ENCODE results near the gene PRELID1.

Gene PRELID1

GRCh38 chr5:177261510-177261909 is 42.1 kb upstream of the PRELID1 start:
- H3K27me3 ChIP-seq (ENCODE audit: low read length): no peaks in the 10 kb centered on the region
- H3K9me3 ChIP-seq (ENCODE audit: insufficient read depth, low read length): no peaks in the 10 kb centered on the region
- no peaks in the 10 kb centered on the region for H3K9me2 ChIP-seq (replicated peaks; ENCODE audit: insufficient read depth, low read length)
- no peak overlapping the region for H2AFZ ChIP-seq (ENCODE audit: low read depth, low read length, severe bottlenecking)
- no peak overlapping the region for H3K4me3 ChIP-seq (ENCODE audit: insufficient read depth, low read length, poor library complexity, severe bottlenecking)
- peaks cover 30% of the 10 kb centered on the region for H3K36me3 ChIP-seq (ENCODE audit: low read length)
- TF ChIP-seq CTCF (IDR thresholded peaks at IDR 0.05; ENCODE audit: insufficient read depth, low read length, poor library complexity, severe bottlenecking): no peak
- no peaks in the 10 kb centered on the region for H3F3A ChIP-seq (ENCODE audit: insufficient read depth)
- no peak overlapping the region for H3K27ac ChIP-seq (ENCODE audit: low read depth, low read length)
- H3K4me2 ChIP-seq (ENCODE audit: low read depth, low read length, poor library complexity, severe bottlenecking): no peak overlapping the region
- no peaks in the 10 kb centered on the region for H4K20me1 ChIP-seq (ENCODE audit: low read depth, low read length)
- H3K9ac ChIP-seq (ENCODE audit: low read length): no peak overlapping the region
- H3K79me2 ChIP-seq (ENCODE audit: insufficient read depth, low read length): no peaks in the 10 kb centered on the region

GRCh38 chr5:177264178-177264577 is 39.4 kb upstream of the PRELID1 start:
- Histone ChIP-seq H3K4me2 (ENCODE audit: low read depth, low read length, poor library complexity, severe bottlenecking) (no peak overlapping the region), H3K9me2 (replicated peaks; ENCODE audit: insufficient read depth, low read length) (no peaks in the 10 kb centered on the region), H3K27me3 (ENCODE audit: low read length) (no peaks in the 10 kb centered on the region), H3K4me3 (ENCODE audit: insufficient read depth, low read length, poor library complexity, severe bottlenecking) (no peak overlapping the region), H3K36me3 (ENCODE audit: low read length) (peaks cover 42% of the 10 kb centered on the region), H4K20me1 (ENCODE audit: low read depth, low read length) (no peaks in the 10 kb centered on the region), H3K27ac (ENCODE audit: low read depth, low read length) (no peak overlapping the region), H3F3A (ENCODE audit: insufficient read depth) (0 out of 2 replicates have a peak, but pooled peaks cover 4% of the 10 kb centered on the region), H3K9ac (ENCODE audit: low read length) (no peak overlapping the region), H3K79me2 (ENCODE audit: insufficient read depth, low read length) (no peaks in the 10 kb centered on the region), H3K9me3 (ENCODE audit: insufficient read depth, low read length) (no peaks in the 10 kb centered on the region), H2AFZ (ENCODE audit: low read depth, low read length, severe bottlenecking) (no peak overlapping the region)
- TF ChIP-seq CTCF (IDR thresholded peaks at IDR 0.05; ENCODE audit: insufficient read depth, low read length, poor library complexity, severe bottlenecking) (no peak), EZH2phosphoT487 (conservative IDR thresholded peaks at IDR 0.05; ENCODE audit: low read length) (no peak)

- H3K9me2 ChIP-seq (replicated peaks; ENCODE audit: insufficient read depth, low read length): no peaks in the 10 kb centered on the region
- 0 out of 2 replicates have a peak, but pooled peaks cover 4% of the 10 kb centered on the region for H3F3A ChIP-seq (ENCODE audit: insufficient read depth)
- H3K4me3 ChIP-seq (ENCODE audit: insufficient read depth, low read length, poor library complexity, severe bottlenecking): no peak overlapping the region
- no peaks in the 10 kb centered on the region for H3K27me3 ChIP-seq (ENCODE audit: low read length)
- H3K27ac ChIP-seq (ENCODE audit: low read depth, low read length): no peak overlapping the region
- H3K4me2 ChIP-seq (ENCODE audit: low read depth, low read length, poor library complexity, severe bottlenecking): no peak overlapping the region
- H4K20me1 ChIP-seq (ENCODE audit: low read depth, low read length): no peaks in the 10 kb centered on the region
- no peaks in the 10 kb centered on the region for H3K79me2 ChIP-seq (ENCODE audit: insufficient read depth, low read length)
- H2AFZ ChIP-seq (ENCODE audit: low read depth, low read length, severe bottlenecking): no peak overlapping the region
- no peaks in the 10 kb centered on the region for H3K9me3 ChIP-seq (ENCODE audit: insufficient read depth, low read length)
- TF ChIP-seq CTCF (IDR thresholded peaks at IDR 0.05; ENCODE audit: insufficient read depth, low read length, poor library complexity, severe bottlenecking) (no peak), EZH2phosphoT487 (conservative IDR thresholded peaks at IDR 0.05; ENCODE audit: low read length) (no peak)
- H3K9ac ChIP-seq (ENCODE audit: low read length): no peak overlapping the region
- peaks cover 49% of the 10 kb centered on the region for H3K36me3 ChIP-seq (ENCODE audit: low read length)
These were observed 38.2 kb upstream of the PRELID1 start for GRCh38 chr5:177265395-177265794.
